ENCODE measurements around the gene HEXD.

HEXD gene

DNA sequence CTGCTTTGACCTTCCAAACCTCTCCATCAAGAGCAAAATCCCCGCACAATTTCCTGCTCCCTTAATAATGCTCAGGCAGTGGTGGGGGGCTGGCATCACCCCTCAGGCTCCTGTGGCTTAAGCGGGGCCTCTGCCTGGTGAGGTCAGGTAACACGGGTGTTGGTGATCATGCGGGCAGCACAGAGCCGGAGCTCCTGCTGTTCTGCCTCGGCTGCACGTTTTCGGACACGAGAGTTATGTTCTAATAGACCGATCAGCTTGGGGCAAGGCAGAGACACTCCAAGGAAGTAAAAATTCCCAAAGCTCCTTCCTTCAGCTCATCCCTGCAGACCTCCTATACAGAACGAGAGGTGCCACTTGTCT lies 46.4 kb downstream of the HEXD start:
- DNase-seq (ENCODE audit: low read depth) = no peak
- H3K4me3 ChIP-seq (ENCODE audit: low read depth, low read length) = no peak overlapping the region

DNA sequence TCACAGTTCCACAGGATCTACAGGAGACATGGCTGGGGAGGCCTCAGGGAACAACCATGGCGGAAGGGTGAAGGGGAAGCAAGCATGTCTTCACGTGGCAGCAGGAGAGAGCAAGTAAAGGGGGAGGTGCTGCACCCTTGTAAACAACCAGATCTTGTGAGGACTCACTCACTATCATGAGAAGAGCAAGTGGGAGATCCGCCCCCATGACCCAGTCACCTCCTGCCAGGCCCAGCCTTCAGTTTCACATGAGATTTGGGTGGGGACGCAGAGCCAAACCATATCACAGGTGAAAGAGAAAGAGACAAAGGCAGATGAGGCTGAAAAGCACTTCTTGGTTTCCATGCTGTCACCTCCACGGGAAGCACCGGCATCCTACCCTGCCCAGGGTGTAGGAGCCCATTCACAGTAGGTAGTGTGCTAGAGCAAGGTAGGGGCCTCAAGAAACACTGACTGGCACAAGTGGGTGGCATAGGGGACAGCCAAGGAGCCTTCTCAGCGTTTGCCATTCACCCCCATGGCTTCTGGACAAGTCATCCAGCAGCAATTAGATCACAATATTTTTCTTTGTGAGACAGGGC lies 47.0 kb downstream of the HEXD start:
- H3K4me3 ChIP-seq (ENCODE audit: low read depth, low read length) = no peak overlapping the region
- TF ChIP-seq, protein P1, sequence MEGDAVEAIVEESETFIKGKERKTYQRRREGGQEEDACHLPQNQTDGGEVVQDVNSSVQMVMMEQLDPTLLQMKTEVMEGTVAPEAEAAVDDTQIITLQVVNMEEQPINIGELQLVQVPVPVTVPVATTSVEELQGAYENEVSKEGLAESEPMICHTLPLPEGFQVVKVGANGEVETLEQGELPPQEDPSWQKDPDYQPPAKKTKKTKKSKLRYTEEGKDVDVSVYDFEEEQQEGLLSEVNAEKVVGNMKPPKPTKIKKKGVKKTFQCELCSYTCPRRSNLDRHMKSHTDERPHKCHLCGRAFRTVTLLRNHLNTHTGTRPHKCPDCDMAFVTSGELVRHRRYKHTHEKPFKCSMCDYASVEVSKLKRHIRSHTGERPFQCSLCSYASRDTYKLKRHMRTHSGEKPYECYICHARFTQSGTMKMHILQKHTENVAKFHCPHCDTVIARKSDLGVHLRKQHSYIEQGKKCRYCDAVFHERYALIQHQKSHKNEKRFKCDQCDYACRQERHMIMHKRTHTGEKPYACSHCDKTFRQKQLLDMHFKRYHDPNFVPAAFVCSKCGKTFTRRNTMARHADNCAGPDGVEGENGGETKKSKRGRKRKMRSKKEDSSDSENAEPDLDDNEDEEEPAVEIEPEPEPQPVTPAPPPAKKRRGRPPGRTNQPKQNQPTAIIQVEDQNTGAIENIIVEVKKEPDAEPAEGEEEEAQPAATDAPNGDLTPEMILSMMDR (conservative IDR thresholded peaks at IDR 0.05; ENCODE audit: low read depth, low read length) = no peak
- no peak for DNase-seq (ENCODE audit: low read depth)

More for the DNA sequence above, 46.4 kb downstream of the HEXD start:
- TF ChIP-seq, protein P1 (conservative IDR thresholded peaks at IDR 0.05; ENCODE audit: low read depth, low read length) = no peak

DNA sequence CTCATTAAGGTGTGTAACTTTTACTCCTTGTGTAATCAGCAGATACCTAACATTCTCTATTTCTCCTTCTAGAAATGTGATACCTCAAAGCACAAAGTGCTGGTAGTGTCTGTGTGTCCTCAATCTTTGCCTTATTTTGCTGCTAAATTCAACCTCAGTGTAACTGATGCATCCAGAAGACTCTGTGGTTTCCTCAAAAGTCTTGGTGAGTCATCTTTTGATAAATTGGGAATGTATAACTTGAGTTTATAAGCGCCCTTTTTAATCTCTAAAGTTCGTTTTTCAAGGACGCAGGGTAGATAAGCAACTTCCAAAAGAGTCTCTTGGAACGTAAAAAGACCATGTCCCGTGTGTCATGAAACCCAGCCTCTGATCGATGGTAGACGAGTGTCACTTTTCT lies 50.5 kb downstream of the HEXD start:
- no peak overlapping the region for H3K4me3 ChIP-seq (ENCODE audit: low read depth, low read length)
- DNase-seq (ENCODE audit: low read depth) = peak; percentile 20
- TF ChIP-seq, protein P1 (conservative IDR thresholded peaks at IDR 0.05; ENCODE audit: low read depth, low read length) = no peak

DNA sequence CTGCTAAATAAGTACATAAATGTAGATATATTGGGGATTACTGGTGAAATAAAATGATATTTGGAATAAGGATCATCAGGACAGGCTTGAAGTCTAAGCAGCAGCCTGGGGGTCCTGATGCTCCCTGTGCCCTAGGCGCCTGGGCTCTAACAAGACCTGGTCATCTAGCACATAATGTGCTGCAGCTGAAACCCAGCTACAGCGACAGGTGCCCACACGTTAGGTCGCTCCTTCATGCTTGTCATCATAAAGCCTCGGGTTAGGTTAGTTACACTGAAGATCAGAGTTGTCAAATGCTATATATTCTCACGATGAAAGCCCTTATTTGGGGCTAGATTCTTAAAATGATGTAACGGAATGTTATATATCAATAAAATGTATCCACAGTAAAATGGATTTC lies 51.9 kb downstream of the HEXD start:
- TF ChIP-seq, protein P1 (conservative IDR thresholded peaks at IDR 0.05; ENCODE audit: low read depth, low read length) = no peak
- DNase-seq (ENCODE audit: low read depth) = no peak

DNA sequence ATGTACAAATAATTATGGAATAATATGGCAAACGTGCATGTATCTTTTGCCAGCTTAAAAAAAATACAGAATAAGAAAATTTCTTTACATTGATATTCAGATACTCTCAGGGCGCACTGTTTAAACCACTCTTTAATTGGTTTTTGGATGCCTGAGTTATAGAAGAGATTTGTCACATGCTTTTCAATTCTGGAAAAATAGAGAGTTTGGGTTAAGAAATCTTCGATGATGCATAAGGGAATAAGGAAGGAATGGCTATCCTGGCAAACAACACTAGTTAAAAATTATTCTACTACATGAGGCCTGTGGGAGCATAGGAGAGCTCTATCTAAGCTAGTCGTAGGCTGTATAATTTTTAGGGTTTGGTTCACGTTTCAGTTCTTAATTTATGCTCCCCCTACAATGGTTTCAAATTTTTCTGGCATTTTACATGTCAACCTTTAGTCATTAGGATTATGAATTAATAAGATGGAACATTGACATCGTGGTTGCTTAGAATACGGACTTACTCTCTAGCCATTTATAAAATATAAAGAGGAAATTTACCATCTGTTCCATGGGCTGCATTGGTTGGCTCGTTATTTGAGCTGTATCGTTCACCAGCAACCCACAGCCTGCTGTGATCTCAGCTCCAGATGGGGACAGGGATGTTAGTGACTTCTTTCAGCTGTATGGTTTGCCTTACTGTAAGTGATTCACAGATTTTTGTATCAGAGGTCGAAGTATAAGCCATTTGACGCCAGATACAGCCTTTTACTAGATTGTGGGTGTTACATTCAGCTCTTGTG lies 56.3 kb downstream of the HEXD start:
- H3K4me3 ChIP-seq (ENCODE audit: low read depth, low read length) = no peak overlapping the region
- DNase-seq (ENCODE audit: low read depth) = no peak
- TF ChIP-seq, protein P1 (conservative IDR thresholded peaks at IDR 0.05; ENCODE audit: low read depth, low read length) = no peak

More for the DNA sequence above, 51.9 kb downstream of the HEXD start:
- no peak overlapping the region for H3K4me3 ChIP-seq (ENCODE audit: low read depth, low read length)

DNA sequence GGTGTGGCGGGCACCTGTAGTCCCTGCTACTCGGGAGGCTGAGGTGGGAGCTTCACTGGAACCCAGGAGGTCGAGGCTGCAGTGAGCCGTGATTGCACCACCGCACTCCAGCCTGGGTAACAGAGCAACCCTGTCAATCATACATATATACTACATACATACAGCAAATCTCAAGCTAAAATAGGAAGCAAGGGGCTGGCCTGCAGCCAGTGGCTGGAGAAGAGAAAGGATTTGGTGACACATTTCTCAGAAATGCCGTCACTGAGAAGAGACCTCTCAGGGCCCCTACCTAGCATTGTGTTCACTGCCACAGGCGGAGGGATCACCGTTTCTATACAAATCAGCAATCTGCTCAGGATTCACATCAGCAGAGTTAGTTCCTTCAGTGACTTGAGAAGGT lies 57.3 kb downstream of the HEXD start:
- no peak for DNase-seq (ENCODE audit: low read depth)
- TF ChIP-seq, protein P1 (conservative IDR thresholded peaks at IDR 0.05; ENCODE audit: low read depth, low read length) = no peak
- H3K4me3 ChIP-seq (ENCODE audit: low read depth, low read length) = no peak overlapping the region

GRCh38 chr17:82477934-82478333 lies 59.8 kb downstream of the HEXD start:
- H3K4me3 ChIP-seq (ENCODE audit: low read depth, low read length) = no peak overlapping the region
- TF ChIP-seq, protein P1 (conservative IDR thresholded peaks at IDR 0.05; ENCODE audit: low read depth, low read length) = no peak
- peak; percentile 30 for DNase-seq (ENCODE audit: low read depth)

All from choroid plexus epithelial cell (primary cell).